ENCODE data around the gene HDAC11. TPM values are rescaled to one million over a fixed set of nuclear protein-coding genes. Genes with fewer than 3 reads are reported as not detected.
"Not testable (repeated sequence)": the region's sequence is repeated elsewhere in the genome, so short reads cannot be mapped to it uniquely, and the experiment has no call there.

HDAC11 gene
- total RNA-seq, 1 donor = 2.3 TPM

DNA sequence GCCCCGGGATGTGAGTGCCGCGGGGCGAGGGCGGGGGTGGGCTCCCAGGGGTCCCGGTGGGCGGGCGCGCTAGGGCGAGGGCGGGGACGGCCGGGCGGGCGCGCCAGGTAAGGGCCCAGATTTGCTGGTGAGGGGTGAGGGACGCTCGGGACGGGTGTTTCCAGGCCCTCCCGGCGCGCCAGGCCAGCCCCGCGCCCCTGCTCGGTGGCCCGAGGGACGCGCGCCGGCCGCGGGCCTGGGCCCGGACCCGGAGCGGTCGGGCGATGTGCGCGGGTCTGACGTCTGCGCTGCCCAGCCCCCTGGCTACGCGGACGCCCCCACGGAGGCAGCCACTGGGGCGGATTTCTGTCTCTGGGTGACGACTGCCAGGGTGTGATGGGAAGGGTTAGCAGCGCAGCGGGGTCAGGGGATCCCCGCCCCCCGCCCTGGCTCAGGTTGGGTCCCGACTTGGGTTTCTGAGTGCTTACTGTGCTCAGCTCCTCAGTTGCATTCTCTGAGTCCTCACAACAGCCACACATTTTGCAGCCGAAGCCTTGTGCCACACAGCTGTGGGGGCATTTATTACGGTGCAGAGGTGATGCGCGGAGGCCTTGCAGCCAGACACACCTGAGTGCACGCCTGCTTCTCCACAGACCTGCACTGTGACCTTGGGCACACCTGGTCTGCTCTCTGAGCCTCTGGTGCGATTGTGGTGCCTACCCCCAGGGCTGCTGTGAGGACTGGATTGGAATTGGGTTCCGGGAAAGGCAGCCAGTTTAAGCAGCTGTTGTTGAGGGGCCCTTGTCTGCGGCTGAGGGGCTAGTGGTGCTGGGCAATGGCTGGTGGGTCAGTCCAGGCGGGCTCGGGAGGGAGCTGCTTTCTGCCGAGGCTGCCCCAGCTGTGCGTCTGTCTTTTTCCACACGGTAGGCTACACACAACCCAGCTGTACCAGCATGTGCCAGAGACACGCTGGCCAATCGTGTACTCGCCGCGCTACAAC, 523 bp downstream of the HDAC11 start:
- no peaks in the 10 kb centered on the region for H3K27me3 ChIP-seq (ENCODE audit: insufficient read depth, low read length)
- peak overlapping the region; percentile 71 for H3K4me3 ChIP-seq (ENCODE audit: low read length)

GRCh38 chr3:13482106-13482690, 2.1 kb downstream of the HDAC11 start:
- Histone ChIP-seq H3K27me3 (ENCODE audit: insufficient read depth, low read length) (no peaks in the 10 kb centered on the region), H3K4me3 (ENCODE audit: low read length) (no peak overlapping the region), H3K9me3 (ENCODE audit: low read depth, low read length) (no peaks in the 10 kb centered on the region), H3K4me1 (ENCODE audit: insufficient read depth, low read length) (peaks cover 36% of the 10 kb centered on the region)

More for the DNA sequence above, 523 bp downstream of the HDAC11 start:
- no peaks in the 10 kb centered on the region for H3K9me3 ChIP-seq (ENCODE audit: low read depth, low read length)
- H3K4me1 ChIP-seq (ENCODE audit: insufficient read depth, low read length) = peaks cover 31% of the 10 kb centered on the region

GRCh38 chr3:13483286-13483685, 3.2 kb downstream of the HDAC11 start:
- no peak overlapping the region for H3K4me3 ChIP-seq (ENCODE audit: low read length)
- peaks cover 36% of the 10 kb centered on the region for H3K4me1 ChIP-seq (ENCODE audit: insufficient read depth, low read length)
- H3K27me3 ChIP-seq (ENCODE audit: insufficient read depth, low read length) = no peaks in the 10 kb centered on the region
- H3K9me3 ChIP-seq (ENCODE audit: low read depth, low read length) = no peaks in the 10 kb centered on the region

GRCh38 chr3:13483988-13484695, 4.0 kb downstream of the HDAC11 start:
- Histone ChIP-seq H3K4me1 (ENCODE audit: insufficient read depth, low read length) (peaks cover 31% of the 10 kb centered on the region), H3K27me3 (ENCODE audit: insufficient read depth, low read length) (no peaks in the 10 kb centered on the region), H3K4me3 (ENCODE audit: low read length) (no peak overlapping the region), H3K9me3 (ENCODE audit: low read depth, low read length) (no peaks in the 10 kb centered on the region)

GRCh38 chr3:13484851-13485590, 4.9 kb downstream of the HDAC11 start:
- H3K9me3 ChIP-seq (ENCODE audit: low read depth, low read length) = no peaks in the 10 kb centered on the region
- H3K27me3 ChIP-seq (ENCODE audit: insufficient read depth, low read length) = no peaks in the 10 kb centered on the region
- H3K4me1 ChIP-seq (ENCODE audit: insufficient read depth, low read length) = peaks cover 26% of the 10 kb centered on the region
- H3K4me3 ChIP-seq (ENCODE audit: low read length) = no peak overlapping the region

DNA sequence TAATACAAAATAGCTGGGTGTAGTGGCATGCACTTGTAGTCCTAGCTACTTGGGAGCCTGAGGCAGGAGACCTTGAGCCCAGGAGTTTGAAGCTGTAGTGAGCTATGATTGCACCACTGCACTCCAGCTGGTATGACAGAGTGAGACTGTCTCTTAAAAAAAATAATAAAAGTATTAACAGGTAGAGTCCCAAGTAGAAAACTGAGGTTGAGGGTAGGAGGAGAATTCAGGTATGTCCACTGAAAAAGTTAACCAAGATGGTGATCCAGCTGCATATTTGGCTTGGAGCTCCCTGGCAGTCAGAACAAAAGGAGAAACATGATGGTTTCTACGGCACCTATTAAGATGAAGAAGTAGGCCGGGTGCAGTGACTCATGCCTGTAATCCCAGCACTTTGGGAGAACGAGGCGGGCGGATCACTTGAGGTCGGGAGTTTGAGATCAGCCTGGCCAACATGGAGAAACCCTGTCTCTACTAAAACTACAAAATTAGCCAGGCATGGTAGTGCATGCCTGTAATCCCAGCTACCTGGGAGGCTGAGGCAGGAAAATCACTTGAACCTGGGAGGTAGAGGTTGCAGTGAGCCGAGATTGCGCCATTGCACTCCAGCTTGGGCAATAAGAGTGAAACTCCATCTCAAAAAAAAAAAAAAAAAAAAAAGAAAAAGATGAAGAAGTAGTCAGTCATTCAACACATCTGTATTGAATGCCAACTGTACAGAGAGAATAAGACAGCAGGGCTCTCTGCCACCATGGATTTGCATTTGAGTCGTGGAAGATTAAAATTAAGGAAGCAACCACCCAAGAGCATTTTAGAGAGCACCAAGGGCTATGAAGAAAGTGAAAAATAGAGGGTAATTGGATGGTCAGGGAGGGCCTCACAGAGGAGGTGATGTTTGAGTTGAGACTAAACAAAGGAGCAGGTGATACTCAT, 5.8 kb downstream of the HDAC11 start:
- H3K4me1 ChIP-seq (ENCODE audit: insufficient read depth, low read length) = peaks cover 20% of the 10 kb centered on the region
- H3K27me3 ChIP-seq (ENCODE audit: insufficient read depth, low read length); H3K4me3 ChIP-seq (ENCODE audit: low read length); H3K9me3 ChIP-seq (ENCODE audit: low read depth, low read length): not testable (repeated sequence)

- Histone ChIP-seq H3K4me1 (ENCODE audit: insufficient read depth, low read length) (peaks cover 19% of the 10 kb centered on the region), H3K27me3 (ENCODE audit: insufficient read depth, low read length) (no peaks in the 10 kb centered on the region), H3K4me3 (ENCODE audit: low read length) (no peak overlapping the region), H3K9me3 (ENCODE audit: low read depth, low read length) (no peaks in the 10 kb centered on the region)
Measured at GRCh38 chr3:13487403-13487802, 7.3 kb downstream of the HDAC11 start.

DNA sequence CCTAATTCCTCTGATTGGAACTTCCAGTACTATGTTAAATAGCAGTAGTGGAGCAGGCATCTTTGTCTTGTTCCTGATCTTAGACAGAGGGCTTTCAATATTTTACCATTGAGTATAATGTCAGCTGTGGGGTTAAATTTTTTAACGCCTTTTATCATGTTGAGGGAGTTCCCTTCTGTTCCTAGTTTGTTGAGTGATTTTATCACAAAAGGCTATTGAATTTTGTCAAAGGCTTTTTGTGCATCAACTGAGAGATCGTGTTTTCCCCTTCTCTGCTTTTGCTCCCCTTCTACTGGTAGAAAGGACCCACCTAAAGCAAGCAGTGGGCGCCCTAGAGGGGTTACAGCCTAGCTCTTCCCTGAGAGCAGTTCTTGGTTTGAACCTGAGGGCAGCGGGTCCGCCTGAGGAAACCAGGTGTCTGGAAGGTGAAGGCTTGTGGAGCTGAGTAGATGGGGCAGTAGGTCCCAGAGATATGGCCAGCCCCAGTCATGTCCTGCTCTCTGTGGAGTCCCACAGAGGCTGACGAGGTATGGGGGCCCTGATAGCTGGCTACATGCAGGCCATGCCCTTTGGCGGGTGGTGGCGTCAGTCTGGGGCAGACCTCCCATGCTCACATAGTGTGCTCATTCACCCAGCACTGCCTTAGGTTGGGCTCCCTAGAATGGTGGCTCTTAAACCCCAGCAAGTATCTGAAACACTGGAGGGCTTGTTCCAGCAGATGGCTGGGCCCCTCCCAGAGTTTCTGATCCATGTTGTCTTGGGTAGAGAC, 11.3 kb downstream of the HDAC11 start:
- Histone ChIP-seq H3K27me3 (ENCODE audit: insufficient read depth, low read length) (no peaks in the 10 kb centered on the region), H3K4me3 (ENCODE audit: low read length) (no peak overlapping the region), H3K9me3 (ENCODE audit: low read depth, low read length) (no peaks in the 10 kb centered on the region), H3K4me1 (ENCODE audit: insufficient read depth, low read length) (no peaks in the 10 kb centered on the region)

DNA sequence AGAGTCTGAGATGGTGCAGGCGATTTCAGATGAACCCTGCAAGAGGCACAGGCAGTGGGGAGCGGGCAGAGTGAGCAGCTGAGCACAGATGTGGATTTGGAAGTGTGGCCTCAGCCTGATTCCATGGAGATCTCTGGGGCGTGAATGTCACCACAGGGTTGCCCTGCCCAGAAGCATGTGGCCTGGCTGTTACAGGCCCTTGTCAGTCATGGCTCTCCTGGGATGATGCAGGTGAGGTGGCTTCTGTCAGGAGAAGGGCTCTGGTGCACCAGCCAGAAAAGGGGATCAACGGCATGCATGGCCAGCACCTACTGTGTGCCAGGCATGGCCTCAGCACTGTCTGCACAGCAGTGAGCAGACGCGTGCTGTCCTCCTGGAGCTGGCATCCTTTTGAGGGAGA, 11.9 kb downstream of the HDAC11 start:
- Histone ChIP-seq H3K4me3 (ENCODE audit: low read length) (no peak overlapping the region), H3K4me1 (ENCODE audit: insufficient read depth, low read length) (no peaks in the 10 kb centered on the region), H3K9me3 (ENCODE audit: low read depth, low read length) (no peaks in the 10 kb centered on the region), H3K27me3 (ENCODE audit: insufficient read depth, low read length) (no peaks in the 10 kb centered on the region)

DNA sequence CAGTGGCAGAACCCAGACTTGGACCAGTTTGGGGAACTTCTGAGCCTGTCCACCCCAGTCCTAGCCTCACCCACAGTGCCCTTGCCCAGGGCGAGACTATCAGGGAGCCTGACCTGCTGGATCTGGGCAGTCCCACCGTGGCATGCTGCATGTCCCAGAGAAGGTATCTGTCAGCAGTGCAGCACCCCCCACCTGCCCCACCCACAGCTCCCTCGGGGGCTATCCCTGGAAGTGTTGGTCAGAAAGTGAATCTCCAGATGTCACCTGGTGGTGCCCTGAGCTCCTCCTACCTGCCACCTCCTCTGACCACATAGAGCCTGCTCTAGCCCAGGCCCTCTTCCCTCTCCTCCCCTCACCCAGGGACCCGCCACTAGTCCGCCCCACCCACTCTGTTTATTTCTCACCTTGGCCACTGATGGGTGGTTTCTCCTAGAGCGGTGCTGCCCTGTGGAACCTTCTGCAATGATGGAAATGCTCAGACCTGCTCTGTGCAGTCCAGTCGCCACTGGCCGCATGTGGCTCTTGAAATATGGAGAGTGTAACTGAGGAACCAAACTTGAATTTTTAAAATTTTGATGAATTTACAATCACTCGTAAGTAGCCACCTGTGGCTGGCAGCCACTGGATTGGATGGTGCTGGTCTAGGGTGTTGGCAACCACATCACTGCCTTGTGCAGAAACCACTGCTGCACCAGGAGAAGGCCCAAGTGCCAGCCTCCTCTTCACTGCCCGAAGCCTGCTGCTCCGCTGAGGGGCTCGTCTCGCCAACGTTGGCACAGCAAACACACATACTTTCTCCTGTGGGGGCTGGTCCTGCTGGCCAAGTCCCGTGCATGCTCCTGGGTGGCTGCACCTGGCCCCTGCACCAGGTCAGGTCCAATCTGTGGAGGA, 13.1 kb downstream of the HDAC11 start:
- no peaks in the 10 kb centered on the region for H3K4me1 ChIP-seq (ENCODE audit: insufficient read depth, low read length)
- H3K9me3 ChIP-seq (ENCODE audit: low read depth, low read length) = no peaks in the 10 kb centered on the region
- H3K4me3 ChIP-seq (ENCODE audit: low read length) = no peak overlapping the region
- H3K27me3 ChIP-seq (ENCODE audit: insufficient read depth, low read length) = no peaks in the 10 kb centered on the region

GRCh38 chr3:13493867-13494441, 13.8 kb downstream of the HDAC11 start:
- no peaks in the 10 kb centered on the region for H3K27me3 ChIP-seq (ENCODE audit: insufficient read depth, low read length)
- no peak overlapping the region for H3K4me3 ChIP-seq (ENCODE audit: low read length)
- H3K9me3 ChIP-seq (ENCODE audit: low read depth, low read length) = no peaks in the 10 kb centered on the region
- no peaks in the 10 kb centered on the region for H3K4me1 ChIP-seq (ENCODE audit: insufficient read depth, low read length)
